EL (cell line): ENCODE data around the gene KIAA0232.

ENCODE experiments used
- DNase-seq: peaks from one replicate; pipeline ENCODE4 v3.0.0-alpha.2; 2016

KIAA0232 gene

DNA sequence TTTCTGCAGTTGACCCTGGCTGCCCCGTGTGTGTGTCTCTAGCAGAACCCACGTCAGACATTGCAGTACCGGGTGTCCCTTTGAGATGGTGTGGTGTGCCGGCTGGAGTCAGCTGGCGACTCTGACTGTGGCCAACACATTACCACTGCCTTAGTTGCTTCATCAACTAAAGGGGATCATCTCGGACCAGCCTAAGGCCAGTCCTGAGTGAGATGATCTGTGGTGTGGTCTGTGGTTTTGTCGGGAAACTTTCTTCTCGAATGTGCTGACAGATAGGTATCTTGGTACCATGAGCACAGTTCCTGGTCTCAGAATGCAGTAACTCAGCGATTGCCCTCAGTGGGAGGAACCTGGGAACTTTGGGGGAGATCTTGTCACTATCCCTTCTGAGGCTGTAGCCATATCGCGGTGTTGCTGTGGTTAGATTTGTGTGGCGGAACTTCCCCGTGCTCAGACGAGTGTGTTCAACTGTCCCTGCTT is 142.9 kb downstream of the KIAA0232 start:
- no peak for DNase-seq

DNA sequence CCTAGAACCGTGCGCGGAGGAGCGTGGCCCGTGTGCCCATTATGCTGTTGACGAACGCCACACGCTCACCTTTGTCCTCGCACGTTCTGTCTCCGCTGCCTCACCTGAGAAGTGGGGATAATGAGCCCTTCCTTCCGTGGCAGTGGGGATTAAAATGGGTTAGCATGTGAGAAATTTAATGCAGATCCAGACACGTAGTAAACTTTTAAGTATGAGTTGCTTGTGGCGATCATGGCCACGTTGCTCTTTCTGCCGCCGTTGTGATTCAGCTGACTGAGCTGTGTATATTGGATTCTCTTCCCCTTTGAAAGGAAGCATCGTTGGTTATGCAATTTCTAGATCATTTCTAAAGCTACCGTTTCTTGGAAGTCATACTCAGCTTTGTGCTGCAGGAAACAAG is 143.6 kb downstream of the KIAA0232 start:
- DNase-seq = no peak

DNA sequence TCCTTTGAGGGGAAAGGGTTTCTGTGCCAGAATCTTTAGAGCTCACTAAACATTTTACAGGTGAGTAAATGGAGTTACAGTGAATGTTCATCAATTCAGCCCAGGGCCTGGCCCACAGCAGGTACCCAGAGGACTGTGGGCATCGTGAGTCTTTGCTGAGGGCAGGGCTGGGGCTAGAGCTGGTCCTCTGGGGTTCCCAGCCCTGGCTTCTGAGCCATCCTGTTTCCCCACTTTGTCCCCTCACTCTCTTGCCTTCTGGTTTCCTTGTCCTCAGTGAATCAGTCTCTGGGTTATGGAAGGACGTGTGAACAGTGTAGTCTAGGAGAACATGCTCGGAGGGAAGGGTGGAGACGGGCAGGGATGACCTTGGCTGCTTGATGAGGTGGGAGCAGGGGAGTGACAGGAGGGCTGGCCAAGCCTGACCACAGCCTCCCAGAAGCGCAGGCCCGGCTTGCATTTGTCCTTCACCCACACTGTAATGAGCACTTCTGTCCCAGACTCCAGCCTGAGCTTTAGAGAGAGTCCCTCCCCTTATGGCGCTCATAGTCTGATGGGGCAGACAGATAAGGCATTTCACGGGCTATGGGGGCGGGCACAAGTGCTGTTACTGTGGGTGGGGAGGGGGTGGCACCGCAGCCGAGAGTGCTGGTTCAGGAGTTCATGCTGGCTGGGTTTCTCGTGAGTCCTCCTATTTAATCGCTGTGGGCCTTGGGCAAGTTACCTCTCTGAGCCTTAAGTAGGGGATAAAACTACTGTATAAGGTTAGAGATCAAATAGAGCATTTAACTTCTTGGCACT is 144.4 kb downstream of the KIAA0232 start:
- no peak for DNase-seq

DNA sequence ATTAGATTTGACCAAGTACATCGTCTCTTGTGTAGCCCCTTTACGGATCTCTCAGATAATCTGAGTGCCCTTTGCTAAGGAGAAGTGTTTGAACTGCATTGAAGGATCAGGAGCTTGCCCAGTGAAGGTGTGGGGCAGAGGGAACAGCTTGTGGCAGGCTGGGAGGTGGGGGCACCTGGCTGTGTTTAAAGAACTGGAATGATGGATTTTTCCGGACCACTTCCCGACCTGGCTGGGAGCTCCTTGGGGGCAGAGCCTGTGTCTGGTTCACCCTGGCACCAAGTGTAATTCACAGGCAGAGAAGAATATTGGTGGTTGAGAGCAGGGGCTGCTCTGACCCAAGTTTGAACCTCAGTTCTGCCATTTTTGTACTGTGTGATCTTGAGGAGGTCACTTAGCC is 145.6 kb downstream of the KIAA0232 start:
- DNase-seq = no peak

DNA sequence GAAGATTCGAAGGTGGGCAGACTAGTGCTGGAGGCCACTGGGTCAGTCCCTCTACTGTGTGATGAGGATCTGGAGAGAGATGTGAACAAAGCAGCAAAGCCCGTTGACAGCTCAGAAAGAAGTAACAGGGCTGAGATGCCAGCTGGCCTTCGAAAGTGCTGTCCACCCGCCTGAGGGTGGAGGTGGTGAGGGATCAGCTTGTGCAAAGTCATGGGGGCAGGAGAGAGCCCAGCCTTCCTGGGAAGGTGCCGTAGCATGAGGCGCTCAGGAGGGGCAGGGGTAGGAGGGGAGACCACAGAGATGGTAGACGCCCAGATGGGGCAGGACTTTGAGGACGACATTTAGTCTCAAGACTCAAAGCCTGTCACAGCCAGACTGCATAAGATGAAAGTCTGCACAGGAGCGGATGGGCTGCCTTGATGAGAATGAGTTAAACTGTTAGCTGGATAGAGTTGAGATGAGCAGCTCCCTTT is 146.8 kb downstream of the KIAA0232 start:
- DNase-seq = no peak

DNA sequence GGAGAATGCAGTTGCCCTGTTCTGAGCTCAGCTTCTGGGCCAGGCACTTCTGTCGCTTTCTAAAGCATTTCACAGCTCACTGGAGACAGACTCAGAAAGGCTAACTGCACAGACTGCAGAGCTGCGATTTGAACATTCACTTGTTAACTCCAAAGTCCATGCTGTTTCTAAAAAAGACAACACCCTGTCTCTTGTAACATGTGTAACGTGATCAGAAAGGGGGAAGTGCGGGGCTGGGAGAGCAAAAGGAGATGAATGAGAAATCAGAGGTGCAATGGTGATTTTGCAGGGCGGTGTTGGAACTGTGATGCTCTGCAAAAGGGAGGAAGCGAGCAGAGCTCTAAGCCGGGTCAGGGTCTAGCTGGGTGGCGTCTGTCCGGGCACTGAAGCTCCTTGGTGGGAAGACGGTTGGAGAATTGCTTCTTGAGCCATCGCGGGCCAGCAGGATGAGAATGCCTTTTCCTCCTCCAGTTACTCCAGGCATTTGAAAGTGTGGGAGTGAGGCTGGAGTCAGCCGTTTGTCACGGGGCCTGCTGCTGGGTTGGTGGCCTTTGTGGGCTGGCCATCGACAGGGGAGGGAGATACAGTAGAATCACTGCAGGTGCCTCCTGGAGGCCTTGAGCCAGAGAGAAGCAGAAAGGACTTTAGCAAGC is 147.4 kb downstream of the KIAA0232 start:
- no peak for DNase-seq

DNA sequence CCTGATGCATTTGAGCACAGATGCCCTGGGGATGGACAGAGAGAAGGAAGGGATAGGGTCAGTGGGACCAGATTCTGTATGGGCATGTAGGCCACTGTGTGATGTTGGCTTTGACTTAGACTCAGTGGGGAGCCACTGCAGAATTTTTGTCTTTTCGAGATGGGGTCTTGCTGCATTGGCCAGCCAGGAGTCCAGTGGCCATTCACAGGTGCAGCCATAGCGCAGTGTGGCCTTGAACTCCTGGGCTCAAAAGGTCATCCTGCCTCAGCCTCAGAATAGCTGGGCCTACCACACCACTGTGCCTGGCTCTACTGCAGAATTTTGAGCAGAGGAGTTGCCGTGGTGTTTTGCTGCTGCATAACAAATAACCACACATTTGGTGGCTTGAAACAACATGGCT is 149.9 kb downstream of the KIAA0232 start:
- no peak for DNase-seq

DNA sequence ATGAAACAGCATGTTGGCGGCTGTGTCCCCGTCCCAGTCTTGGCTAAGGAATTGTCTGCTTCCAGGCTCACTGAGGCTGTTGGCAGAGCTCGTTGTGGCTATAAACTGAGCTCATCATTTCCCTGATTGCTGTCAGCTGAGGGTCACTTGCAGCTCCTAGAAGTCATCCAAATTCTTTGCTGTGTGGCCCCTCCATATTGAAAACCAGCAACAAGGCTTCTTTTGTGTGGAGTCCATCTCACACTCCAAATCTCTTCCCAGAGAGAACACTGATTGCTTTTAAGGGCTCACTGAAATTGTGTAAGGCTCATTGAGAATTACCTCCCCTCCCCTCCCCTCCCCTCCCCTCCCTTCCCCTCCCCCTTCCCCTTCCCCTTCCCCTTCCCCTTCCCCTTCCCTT is 150.4 kb downstream of the KIAA0232 start:
- DNase-seq = no peak
